ENCODE measurements around the gene ARMS2.

Gene ARMS2

DNA sequence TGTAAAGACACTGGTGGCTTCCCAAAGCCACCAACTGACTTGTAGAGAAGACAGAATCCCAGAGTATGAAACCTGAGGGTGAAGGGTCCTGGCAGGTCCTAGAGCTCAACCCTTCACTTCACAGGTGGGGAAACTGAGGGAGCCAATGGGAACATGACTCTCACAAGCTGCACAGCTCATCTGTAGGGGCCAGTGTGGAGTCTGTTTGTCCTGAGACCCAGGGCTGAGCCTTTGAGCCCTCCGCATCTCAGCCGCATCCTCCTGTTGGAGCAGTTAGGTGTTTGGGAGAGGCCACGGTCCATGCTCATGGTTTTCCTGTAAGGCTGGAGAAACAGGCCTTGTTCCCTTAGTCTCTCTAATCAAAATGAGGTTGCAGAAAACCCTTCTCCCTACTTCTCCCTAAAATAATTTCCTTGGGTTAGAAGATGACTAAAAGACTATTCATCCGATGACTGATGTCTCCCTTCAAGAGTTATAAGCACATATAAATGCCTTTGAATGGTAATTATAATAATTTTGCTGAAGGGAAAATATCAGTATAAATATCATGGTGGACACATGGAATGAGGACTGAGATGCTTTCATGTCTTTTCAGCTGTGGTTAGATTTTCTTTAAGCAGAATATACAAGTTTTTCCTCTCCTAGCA lies 17.2 kb downstream of the ARMS2 start:
- no peak for DNase-seq (ENCODE audit: low read depth)

DNA sequence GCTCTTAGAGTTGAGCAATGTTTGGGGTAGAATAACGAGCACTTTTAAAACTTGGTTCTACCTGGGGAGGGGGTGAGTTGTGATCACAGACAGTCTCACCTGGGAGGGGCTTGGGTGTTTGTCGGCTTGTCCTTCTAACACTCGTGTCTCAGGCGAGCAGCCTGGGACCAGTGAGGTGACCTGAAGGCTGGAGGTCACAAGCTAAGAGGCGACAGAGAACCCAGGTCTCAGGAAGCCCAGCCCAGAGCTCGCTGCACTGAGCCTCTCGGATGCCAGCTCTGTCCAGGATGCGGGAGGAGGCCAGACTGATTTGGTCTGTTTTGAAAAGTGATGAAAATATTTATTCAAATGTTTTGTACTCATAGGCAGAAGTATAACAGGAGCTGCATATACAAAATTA lies 18.7 kb downstream of the ARMS2 start:
- no peak for DNase-seq (ENCODE audit: low read depth)

DNA sequence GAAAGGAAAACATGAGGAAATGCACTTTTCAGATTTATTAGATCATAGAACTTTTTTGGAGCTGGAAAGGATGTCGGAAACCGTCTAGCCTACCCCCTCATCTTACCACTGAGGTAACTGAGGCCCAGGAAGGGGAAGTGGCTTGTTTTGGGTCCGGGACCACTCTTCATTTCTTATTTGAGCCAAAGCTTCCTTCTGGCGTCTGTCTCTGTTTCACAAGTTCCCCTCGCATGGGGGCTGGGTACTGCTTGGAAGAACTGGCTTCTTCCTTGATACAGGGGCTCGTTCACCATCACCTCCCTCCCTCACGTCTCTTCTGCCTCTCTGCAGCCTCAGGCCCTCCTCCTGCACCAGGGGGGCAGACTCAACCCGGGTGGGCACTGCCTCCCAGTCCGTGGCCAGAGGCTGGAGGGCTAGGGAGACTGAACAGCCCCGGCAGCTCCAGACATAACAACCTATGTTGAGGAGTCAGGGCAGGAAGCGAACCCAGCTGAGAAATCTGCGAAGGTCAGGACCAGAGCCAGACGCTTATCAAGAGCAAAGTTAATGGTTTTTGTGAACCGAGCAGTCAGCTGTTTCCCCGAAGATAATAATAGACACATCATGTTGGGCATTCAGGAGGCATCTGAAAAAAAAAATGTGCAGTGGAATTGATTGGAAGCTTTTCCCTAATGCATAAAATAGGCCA lies 19.8 kb downstream of the ARMS2 start:
- DNase-seq (ENCODE audit: low read depth): no peak

DNA sequence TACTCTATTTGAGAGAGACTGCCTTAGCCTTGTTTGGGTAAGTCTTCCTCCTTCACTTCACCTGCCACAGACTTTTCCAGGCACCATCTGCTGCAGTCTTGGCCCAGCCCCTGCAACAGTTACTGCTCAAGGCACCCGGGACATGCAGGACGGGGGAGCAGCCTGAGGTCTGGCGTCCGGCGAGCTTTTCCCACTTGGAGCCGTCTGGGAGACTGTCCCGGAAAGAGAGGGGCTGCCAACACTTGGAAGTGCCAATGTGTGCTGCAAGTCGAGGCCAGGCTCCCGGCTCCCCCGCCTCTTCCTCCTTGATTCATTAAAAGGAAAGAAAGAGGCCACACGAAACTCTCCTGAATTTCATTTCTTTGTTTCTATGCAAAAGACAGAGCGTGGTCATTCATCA lies 20.6 kb downstream of the ARMS2 start:
- DNase-seq (ENCODE audit: low read depth): no peak

DNA sequence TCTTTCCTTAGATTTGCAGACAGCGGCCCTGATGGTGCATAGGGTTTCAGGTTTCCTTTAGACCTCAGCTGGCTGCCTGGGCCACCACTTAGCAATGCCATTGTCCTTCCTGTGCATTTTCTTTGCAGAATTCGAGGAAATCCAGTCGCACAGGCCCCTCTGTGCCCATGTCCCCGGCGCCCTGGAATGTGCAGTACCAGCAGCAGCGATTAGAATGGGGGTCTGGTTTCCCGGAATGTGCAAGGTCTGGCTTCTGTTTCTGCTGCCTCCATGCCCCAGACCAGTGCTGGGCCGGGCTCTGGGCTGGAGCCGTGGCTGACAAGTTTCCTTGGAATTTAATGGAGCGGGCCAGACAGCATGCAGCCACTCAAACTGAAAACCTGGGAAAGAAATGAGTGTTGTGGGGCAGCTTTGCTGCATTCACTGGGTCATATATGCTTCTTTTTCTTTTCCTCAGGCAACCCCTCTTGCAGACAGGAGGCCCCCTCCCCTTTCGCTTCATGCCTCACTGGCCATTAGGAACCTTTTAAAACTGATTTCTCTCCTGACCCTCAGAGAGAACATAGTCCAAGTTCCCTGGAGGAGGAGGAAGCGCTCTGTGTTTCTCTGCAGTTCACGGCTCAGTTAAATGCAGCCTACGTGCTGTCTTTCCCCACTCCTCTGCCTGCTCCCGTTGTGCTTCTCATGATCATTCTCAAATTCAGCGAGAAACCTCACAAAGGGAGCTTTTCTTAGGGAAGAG lies 21.3 kb downstream of the ARMS2 start:
- DNase-seq (ENCODE audit: low read depth): no peak

DNA sequence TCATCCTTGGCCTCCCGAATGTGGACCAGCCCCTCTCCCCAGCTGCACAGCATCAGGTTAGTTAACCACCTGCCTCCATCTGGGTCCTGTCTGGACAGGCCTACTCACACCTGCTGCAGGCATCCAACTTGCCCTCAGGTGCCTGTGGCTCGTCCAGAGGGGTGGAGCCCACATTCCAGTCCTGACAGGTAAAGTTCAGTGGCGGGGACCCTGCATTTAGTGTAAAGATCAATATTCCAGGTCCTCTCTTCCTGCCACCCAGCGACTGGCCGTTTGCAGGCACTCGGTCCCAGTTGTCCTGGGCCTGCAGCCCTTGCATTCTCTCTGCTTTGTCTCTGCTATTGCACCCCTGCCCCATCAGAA lies 21.9 kb downstream of the ARMS2 start:
- DNase-seq (ENCODE audit: low read depth): no peak

DNA sequence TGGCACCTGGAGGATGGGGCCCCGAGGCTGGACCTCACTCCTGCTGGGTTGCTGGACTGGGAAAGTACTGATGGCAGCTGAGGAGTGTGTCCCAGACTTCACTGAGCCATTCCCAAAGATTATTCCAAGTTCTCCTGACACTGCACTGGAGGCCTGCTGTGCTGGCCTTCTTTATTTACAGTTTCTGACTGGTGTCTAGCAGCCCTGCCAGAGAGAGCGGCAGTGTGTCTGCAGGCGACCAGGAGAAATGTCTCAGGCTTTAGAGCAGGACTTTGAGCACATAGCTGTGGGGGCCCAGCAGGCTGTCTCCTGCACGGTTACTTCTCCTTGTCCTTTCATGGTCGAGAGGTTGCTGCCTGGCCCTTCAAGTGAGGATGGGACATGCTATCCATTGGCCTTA lies 23.0 kb downstream of the ARMS2 start:
- DNase-seq (ENCODE audit: low read depth): no peak

DNA sequence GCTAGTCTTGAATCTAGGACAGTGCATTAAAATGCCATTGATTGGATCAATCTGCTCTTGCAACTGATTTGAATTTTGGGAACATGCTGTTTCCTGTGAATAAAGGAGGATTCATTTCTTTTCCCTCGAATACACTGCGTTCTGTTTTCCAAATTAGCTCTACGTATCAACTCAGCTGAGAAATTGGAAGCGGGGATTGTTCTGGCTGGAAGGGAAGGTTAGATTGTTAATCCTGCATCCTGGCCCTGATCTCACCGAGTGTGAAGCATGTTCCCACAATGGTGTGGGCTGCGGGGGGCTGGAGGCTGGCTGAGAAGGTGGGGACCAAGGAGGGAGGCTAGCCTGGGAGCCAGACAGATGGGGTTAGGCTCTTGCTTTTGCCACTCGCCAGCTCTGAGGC lies 24.5 kb downstream of the ARMS2 start:
- DNase-seq (ENCODE audit: low read depth): no peak

DNA sequence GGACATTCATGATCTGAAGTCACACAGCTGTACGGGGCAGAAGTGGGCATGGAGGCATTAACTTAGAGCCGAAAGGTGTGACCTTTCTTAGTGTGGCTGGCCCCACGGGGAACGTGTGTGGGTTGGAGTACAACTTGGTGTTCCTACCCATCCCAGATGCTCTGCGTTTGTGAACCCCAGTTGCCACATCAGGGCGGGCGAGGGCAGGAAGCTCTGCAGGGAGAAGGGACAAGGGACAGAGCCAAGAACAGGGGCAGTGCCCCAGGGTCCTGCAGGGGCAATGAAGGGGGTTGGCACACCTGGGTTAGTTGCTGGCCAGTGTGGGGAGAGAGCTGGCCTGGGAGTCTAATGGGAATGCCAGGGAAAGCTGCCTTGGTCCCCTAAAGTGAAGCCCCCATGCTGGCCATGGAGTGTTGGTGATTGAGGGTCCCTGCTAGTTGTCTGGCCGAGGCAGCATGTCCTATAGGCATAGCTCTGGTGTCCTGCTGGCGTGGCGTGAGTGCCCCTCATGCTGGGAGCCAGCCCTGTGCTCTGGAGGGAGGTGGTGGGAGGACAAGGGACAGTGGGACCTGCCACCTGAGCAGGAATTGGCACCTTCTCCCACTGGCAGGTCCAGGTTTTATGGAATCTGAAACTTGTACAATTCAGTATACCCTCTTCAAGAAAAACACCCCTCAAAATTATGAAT lies 25.8 kb downstream of the ARMS2 start:
- no peak for DNase-seq (ENCODE audit: low read depth)

DNA sequence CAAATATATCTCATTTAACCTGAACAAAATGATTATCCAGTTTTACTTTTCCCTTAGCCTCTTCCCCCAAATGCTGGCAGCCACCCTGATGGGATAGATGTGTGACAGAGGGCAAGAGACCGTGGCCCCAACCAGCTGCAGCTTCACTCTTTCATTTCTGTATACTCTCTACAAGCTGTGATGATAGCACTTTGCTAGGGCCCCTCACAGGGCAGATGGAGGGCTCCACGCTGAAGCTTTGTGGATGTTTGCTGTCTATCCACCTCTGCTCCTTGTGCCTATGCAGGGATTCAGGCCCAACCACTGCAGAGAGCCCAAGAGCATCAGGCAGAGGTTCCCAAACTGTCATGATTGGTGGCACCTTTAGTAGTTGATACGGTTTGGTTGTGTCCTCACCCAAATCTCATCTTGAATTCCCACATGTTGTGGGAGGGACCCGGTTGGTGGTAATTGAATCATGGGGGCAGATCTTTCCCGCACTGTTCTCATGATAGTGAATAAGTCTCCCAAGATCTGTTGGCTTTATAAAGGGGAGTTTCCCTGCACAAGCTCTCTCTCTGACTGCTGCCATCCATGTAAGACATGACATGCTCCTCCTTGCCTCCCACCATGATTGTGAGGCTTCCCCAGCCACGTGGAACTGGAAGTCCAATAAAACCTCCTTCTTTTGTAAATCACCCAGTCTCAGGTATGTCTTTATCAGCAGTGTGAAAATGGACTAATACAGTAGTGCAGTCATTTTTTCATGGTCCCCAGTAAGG lies 27.0 kb downstream of the ARMS2 start:
- DNase-seq (ENCODE audit: low read depth): no peak

DNA sequence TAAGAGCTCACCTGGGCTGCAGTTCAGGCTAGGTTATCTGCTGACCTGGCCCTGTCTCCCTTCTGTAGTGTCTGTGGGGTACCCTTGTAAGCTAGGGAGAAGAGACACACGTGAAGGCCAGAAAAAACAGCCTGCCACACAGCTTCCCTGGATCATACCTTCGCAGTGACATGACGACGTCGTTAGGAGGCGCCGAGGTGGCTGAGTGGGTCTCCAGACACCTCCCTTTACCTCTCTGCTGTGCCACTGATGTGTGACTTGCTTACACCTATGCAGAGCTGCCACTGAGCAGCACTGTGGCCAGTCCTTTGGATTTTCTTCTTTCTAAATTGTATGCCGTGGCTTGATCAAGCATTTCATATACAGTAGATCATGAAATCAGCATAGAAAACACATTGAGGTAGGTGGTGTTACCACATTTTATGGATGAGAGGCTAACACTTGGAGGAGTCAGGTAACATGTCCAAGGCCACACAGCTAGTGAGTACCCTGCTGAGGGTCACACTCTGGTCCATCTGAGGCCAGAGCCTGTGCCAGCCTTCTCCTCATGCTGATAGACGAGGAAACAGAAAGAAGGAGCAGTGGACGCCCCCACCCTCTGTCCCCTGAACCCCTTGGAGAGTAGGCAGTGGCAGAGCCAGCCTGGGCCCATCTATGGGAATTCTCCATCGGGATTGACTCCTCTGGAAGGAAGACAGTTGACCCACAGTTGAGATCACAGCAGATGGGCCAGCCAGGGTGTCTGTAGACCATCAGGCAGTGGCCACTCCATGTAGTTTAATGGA lies 30.0 kb downstream of the ARMS2 start:
- no peak for DNase-seq (ENCODE audit: low read depth)

DNA sequence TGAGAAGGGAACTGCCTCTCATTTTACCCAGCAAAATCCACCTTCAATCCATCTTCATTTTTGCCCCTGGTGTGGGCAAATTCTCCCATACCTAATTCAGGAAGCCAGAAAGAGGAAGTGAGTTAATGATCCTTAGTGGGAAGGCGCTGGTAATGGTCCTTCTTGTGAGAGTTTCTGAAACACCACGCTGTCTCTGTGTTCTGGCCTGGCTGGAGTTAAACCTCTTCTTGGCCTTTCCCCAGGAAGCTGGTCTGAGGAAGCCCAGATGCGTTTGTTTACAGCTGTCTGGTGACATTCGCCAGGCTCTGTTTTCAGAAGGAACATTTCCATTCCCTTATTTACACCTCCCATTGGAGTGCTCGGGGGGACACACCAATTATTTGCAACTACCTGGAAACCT lies 31.2 kb downstream of the ARMS2 start:
- no peak for DNase-seq (ENCODE audit: low read depth)

DNA sequence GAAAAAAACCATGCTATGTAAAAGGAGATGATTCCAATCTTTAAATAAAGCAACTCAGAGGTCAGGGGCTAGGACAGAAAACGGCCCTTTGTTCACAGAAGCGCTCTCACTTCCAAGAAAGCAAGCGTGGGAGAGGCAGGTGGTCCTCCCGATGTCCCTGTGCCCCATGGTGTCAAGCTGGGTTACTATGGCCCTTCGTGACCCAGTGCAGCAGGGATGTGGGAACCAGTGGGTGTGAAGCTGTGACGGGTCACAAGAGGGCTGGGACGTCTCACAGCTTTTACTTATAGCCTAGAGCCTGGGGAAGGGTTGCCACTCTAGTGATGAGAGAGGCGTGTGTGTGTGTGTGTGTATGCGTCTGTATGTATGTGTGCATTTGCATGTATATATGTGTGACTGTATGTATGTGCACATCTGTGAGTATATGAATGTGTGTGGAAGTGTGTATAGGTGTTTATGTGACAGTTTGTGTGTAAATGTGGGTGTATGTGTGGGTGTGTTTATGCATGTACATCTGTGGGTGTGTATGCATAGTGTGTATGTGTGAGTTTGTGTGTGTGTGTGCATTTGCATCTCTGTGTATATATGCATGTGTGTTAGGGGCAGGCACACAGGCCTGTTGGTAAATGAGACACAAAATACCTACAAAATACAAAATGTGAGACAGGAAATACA lies 32.1 kb downstream of the ARMS2 start:
- no peak for DNase-seq (ENCODE audit: low read depth)

DNA sequence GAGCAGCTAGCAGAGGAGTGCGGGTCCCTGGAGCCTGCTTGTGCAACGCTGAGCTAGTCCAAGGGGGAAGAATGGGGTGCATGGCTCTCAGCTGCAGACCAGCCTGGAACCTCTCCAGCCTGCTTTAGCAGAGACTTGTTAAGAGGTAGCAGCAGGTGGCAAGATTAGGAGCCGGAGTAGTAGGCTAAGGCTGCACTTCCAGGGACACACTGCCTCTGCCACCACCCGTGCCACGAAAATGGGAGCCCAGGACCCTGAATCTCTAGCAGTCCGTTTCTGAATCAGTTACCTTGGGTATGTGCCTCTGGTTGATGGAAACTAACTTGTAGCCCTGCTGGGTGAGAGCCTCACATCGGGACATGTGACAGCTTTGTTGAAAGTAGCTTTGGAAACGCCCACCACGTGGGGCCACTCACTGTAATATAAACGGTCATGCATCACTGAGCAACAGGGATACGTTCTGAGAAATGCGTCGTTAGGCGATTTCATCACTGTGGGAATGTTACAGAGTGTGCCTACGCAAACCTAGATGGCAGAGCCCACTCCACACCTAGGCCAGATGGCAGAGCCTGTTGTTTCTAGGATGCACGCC lies 32.8 kb downstream of the ARMS2 start:
- DNase-seq (ENCODE audit: low read depth): no peak

DNA sequence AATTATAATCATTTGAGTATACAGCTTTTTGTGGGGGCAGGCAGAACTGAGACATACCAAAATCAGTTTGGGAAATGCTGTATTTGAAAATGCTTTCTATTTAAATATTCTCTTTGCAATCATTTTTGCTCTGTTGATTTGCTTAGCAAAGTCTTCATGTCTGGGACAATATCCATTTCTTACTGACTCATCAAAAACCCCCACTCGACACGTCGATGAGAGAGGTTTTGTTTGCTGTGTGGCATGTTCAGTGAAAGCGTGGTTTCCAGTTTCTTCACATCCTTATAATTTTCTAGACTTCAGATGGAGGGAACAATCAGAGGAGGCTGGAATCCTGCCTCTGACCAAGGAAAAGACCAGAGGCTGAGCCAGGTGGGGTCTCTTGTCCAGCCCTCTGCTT lies 35.8 kb downstream of the ARMS2 start:
- no peak for DNase-seq (ENCODE audit: low read depth)

DNA sequence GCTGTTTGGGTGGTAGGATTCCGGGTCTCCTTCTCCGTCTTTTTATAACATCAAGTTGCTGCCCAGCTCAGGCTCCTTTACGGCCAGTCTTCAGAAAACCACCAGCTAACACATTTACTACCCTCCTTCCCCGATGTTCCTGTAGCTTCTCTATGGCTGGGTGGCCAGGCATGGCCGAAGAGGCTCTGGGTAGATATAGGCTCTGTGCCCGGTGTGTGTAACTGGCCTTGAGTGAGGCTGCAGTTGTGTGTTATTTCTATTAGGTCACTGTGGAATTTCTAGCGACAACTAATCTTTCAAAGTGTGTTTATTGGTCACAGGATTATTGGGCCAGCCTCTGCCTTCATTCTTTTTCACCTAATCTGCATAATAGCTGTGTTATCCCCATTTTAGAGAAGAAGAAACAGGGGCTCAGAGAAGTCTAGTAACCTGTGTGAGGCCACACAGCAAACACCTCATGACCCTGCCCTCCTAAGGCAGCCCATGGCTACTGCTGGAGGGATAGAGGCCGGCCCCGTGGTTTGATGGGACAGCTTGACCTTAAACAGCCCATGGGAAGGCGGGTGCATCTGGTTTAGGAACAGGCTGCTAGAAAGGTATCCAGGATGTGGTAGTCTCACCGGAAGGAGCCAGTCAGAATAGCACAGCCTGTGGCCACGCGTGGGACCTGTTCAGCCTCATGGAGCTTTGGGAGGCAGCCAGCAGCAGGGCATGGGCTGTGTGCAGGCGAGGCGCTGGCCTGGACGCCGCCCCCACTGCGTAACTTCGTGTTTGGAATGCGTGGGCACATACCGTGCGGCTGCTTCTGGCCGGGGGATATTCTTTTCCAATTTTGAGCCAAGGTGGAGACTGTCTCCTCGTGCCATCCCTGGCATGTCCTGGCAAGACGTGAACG lies 36.6 kb downstream of the ARMS2 start:
- DNase-seq (ENCODE audit: low read depth): no peak

DNA sequence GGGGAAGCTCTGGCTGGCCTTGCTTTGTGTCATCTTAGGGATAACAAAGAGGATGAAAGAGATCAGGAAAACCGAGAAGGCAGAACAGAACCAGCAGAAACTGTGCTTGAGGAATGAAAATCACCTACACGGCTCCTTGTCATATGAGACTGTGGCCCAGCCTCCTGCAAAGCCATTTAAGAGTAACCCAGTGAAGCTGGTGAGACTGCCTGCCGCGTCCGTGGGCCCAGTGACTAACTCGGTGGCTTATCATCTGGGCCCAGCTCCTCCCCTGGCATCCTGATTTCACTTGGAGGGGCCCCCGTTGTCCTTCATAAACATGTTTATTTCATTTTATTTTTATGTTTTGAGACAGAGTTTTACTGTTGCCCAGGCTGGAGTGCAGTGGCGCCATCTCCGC lies 37.6 kb downstream of the ARMS2 start:
- no peak for DNase-seq (ENCODE audit: low read depth)

DNA sequence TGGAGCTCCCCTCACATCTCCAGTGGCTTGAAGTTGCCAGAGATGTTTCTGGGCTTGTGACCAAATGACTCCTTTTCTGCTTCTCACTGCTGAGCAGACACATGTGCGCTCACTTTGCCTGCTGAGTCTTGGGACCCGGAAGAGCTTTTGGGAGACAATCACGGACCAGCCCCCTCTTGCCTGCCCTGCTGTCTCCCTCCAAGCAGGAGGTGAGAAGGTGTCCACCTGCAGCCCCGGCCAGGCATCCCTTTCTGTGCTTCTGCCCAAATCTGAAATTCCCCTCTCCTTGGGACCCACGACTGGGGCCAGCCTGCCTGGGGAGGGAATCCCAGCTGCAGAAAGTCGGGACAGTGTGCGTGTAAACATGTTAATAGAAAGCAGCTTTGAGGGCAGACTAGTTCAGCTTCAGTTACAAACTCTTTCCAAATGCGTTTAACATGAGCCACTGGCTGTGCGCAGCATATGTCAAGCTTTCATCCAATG lies 38.6 kb downstream of the ARMS2 start:
- no peak for DNase-seq (ENCODE audit: low read depth)

DNA sequence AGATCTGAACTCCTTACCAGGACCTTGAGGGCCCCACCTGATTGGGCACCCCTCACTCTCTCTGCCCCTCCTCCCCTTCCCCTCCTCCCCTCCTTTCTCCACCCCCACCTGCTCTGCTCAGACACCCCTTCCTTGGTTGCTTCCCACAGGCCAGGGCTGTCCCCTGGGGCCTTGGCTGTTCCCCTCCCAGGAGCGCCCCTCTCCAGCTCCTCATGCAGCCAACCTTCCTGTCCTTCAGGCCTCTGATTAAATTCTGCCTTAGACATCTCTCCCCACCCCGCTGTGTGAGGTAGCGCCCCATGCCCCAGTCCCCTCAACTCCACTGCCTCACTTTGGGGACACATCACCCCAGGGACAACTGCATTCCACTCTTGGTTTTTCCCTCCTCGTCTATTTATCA lies 39.3 kb downstream of the ARMS2 start:
- no peak for DNase-seq (ENCODE audit: low read depth)
